Measurements from ENCODE around the gene AOPEP.

DNA sequence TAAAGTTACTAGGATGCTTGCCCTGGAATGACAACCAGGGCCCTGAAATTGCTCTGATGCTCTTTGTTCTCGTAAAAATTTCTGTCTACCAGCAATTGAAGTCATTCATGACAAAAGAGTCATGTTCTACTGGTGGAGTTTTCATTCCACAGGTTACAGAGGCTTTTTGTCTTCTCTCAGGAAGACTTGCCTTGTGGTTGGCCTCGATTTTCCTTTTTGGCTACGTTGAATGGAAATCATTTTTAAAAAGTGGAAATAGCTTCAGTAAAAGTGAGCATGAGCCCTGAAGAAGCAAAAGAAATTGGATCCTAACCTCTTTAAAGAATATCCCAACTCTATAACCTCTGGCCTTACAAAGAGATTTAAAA is 255.2 kb downstream of the AOPEP start:
- no peak for TF ChIP-seq MXI1 (conservative IDR thresholded peaks at IDR 0.05; ENCODE audit: poor library complexity, severe bottlenecking)
- TF ChIP-seq EZH2 (IDR thresholded peaks at IDR 0.05; ENCODE audit: borderline replicate concordance, insufficient read depth, low read length, poor library complexity, severe bottlenecking), result no peak
- no peak for TF ChIP-seq CTCF (IDR thresholded peaks at IDR 0.05; ENCODE audit: poor library complexity, severe bottlenecking)
- no peak for TF ChIP-seq EP300 (conservative IDR thresholded peaks at IDR 0.05; ENCODE audit: poor library complexity, severe bottlenecking)
- TF ChIP-seq REST (IDR thresholded peaks at IDR 0.05; ENCODE audit: borderline replicate concordance), result no peak
- no peak for TF ChIP-seq POLR2AphosphoS5 (IDR thresholded peaks at IDR 0.05)
- TF ChIP-seq RAD21 (conservative IDR thresholded peaks at IDR 0.05), result no peak
- no peak for TF ChIP-seq SMC3 (conservative IDR thresholded peaks at IDR 0.05; ENCODE audit: poor library complexity)
- no peak for TF ChIP-seq TAF1 (IDR thresholded peaks at IDR 0.05; ENCODE audit: low read depth)
